Measurements from ENCODE around the gene MAP3K20. TPM values are rescaled to one million over a fixed set of nuclear protein-coding genes. Genes with fewer than 3 reads are reported as not detected.

Gene MAP3K20
- total and polyA plus RNA-seq, 2 experiments from 2014 or later, result 7.6 to 9.6 TPM

GRCh38 chr2:173077506-173078177, 2.0 kb downstream of the MAP3K20 start:
- Histone ChIP-seq H3K27ac (ENCODE audit: low read depth) (no peak overlapping the region), H3K9me2 (ENCODE audit: insufficient read depth) (no peaks in the 10 kb centered on the region), H3K79me2 (replicated peaks; ENCODE audit: insufficient read depth) (peaks cover 9% of the 10 kb centered on the region; the same call in 1 of the 2 replicates), H3K4me3 (no peak overlapping the region), H2AFZ (no peak overlapping the region), H3K4me1 (ENCODE audit: insufficient read depth) (peaks cover 10% of the 10 kb centered on the region), H3K4me2 (no peak overlapping the region), H3K27me3 (ENCODE audit: insufficient read depth) (peaks cover 9% of the 10 kb centered on the region), H3F3A (replicated peaks; ENCODE audit: low read depth) (0 out of 2 replicates have a peak, but pooled peaks cover 4% of the 10 kb centered on the region), H3K36me3 (ENCODE audit: insufficient read depth) (no peaks in the 10 kb centered on the region), H4K20me1 (replicated peaks; ENCODE audit: insufficient read depth) (no peaks in the 10 kb centered on the region)
- H3K9me3 Mint-ChIP-seq, result no peaks in the 10 kb centered on the region
- TF ChIP-seq POLR2AphosphoS5 (IDR thresholded peaks at IDR 0.05; ENCODE audit: low read depth), result no peak
- no peak for TF ChIP-seq ZNF114 (CRISPR knock-in tag; IDR thresholded peaks at IDR 0.05)
- no peak for TF ChIP-seq CTCF (conservative IDR thresholded peaks at IDR 0.05; ENCODE audit: low read depth in 2 of 2)
- TF ChIP-seq STAT1 (IDR thresholded peaks at IDR 0.05; ENCODE audit: unreplicated experiment), result no peak
- H3K27me3 Mint-ChIP-seq (ENCODE audit: insufficient read depth, low read depth, poor library complexity), result peaks cover 7% of the 10 kb centered on the region
- 0 out of 3 replicates have a peak, but pooled peaks cover 5% of the 10 kb centered on the region for H3K36me3 Mint-ChIP-seq (ENCODE audit: low read depth)
- ATAC-seq (no peak), DNase-seq (ENCODE audit: low spot score) (no peak)
- H3K27ac Mint-ChIP-seq, result no peak overlapping the region
- peak overlapping the region; percentile 86 for H3K4me3 Mint-ChIP-seq
- peaks cover 17% of the 10 kb centered on the region for H3K4me1 Mint-ChIP-seq

- H3K4me1 Mint-ChIP-seq, result peaks cover 17% of the 10 kb centered on the region
- Histone ChIP-seq H4K20me1 (replicated peaks; ENCODE audit: insufficient read depth) (no peaks in the 10 kb centered on the region), H3K4me1 (ENCODE audit: insufficient read depth) (peaks cover 10% of the 10 kb centered on the region), H3K27me3 (ENCODE audit: insufficient read depth) (peaks cover 9% of the 10 kb centered on the region), H3K4me2 (no peak overlapping the region), H3K36me3 (ENCODE audit: insufficient read depth) (no peaks in the 10 kb centered on the region), H2AFZ (no peak overlapping the region), H3K4me3 (no peak overlapping the region), H3K27ac (ENCODE audit: low read depth) (no peak overlapping the region), H3F3A (replicated peaks; ENCODE audit: low read depth) (0 out of 2 replicates have a peak, but pooled peaks cover 4% of the 10 kb centered on the region), H3K79me2 (replicated peaks; ENCODE audit: insufficient read depth) (peaks cover 9% of the 10 kb centered on the region; the same call in 1 of the 2 replicates), H3K9me2 (ENCODE audit: insufficient read depth) (no peaks in the 10 kb centered on the region)
- no peak overlapping the region for H3K27ac Mint-ChIP-seq
- ATAC-seq (no peak), DNase-seq (ENCODE audit: low spot score) (no peak)
- H3K36me3 Mint-ChIP-seq (ENCODE audit: low read depth), result 0 out of 3 replicates have a peak, but pooled peaks cover 5% of the 10 kb centered on the region
- H3K4me3 Mint-ChIP-seq, result no peak overlapping the region
- no peaks in the 10 kb centered on the region for H3K9me3 Mint-ChIP-seq
- peaks cover 7% of the 10 kb centered on the region for H3K27me3 Mint-ChIP-seq (ENCODE audit: insufficient read depth, low read depth, poor library complexity)
- no peak for TF ChIP-seq EZH2phosphoT487 (IDR thresholded peaks at IDR 0.05; ENCODE audit: unreplicated experiment)
- TF ChIP-seq CTCF (conservative IDR thresholded peaks at IDR 0.05; ENCODE audit: low read depth in 2 of 2), result no peak
- no peak for TF ChIP-seq JUNB (IDR thresholded peaks at IDR 0.05; ENCODE audit: unreplicated experiment)
- TF ChIP-seq ETS1 (IDR thresholded peaks at IDR 0.05), result no peak
- no peak for TF ChIP-seq CREB1 (CRISPR knock-in tag; IDR thresholded peaks at IDR 0.05; ENCODE audit: low read depth)
- no peak for TF ChIP-seq ZNF114 (CRISPR knock-in tag; IDR thresholded peaks at IDR 0.05)
- TF ChIP-seq ZNF462 (CRISPR knock-in tag; IDR thresholded peaks at IDR 0.05), result no peak
Measured at GRCh38 chr2:173079141-173079540, 3.5 kb downstream of the MAP3K20 start.
